Measurements from ENCODE around the gene NAMPT.

Gene NAMPT

GRCh38 chr7:106246902-106247711, 37.7 kb downstream of the NAMPT start:
- DNase-seq: peak; percentile 73 to 92
- Histone ChIP-seq H2BK5ac (ENCODE audit: low read depth, low read length, poor library complexity) (no peak overlapping the region), H2AK5ac (ENCODE audit: low read length) (no peak overlapping the region), H3K9me3 (ENCODE audit: insufficient read depth, low read depth, low read length) (no peaks in the 10 kb centered on the region), H2AFZ (ENCODE audit: insufficient read depth, low read length, poor library complexity) (no peak overlapping the region), H3K18ac (ENCODE audit: low read length) (no peak overlapping the region), H3K9ac (ENCODE audit: low read length) (no peak overlapping the region), H4K12ac (ENCODE audit: low read depth, low read length) (no peak overlapping the region), H3K23ac (ENCODE audit: low read length) (no peak overlapping the region), H3K14ac (ENCODE audit: low read length) (no peak overlapping the region), H3K4me1 (ENCODE audit: control insufficient read depth in 1 of 2, insufficient read depth in 2 of 2, low read length in 2 of 2) (no peaks in the 10 kb centered on the region), H3K36me3 (ENCODE audit: control insufficient read depth in 1 of 2, insufficient read depth in 2 of 2, low read length in 2 of 2) (peaks cover 0 to 7% of the 10 kb centered on the region in 2 experiments), H3K4ac (ENCODE audit: low read depth, low read length) (no peak overlapping the region), H3K79me2 (ENCODE audit: control insufficient read depth, insufficient read depth, low read length, poor library complexity) (no peaks in the 10 kb centered on the region), H2BK120ac (ENCODE audit: insufficient read depth, low read length, poor library complexity) (no peak overlapping the region), H2BK12ac (ENCODE audit: low read length) (no peak overlapping the region), H3K27me3 (ENCODE audit: insufficient read depth, low read length) (no peaks in the 10 kb centered on the region), H3K27ac (ENCODE audit: low read depth, low read length) (no peak overlapping the region), H3K4me2 (ENCODE audit: low read length) (no peak overlapping the region), H3K79me1 (ENCODE audit: low read length) (no peaks in the 10 kb centered on the region), H4K91ac (ENCODE audit: low read depth, low read length) (no peak overlapping the region), H4K8ac (ENCODE audit: low read depth, low read length) (no peak overlapping the region), H3K4me3 (ENCODE audit: low read depth, low read length) (no peak overlapping the region)
- WGBS (ENCODE audit: extremely low coverage, insufficient coverage, insufficient read length): no CpG with 5 or more reads among the region's 5 CpGs

DNA sequence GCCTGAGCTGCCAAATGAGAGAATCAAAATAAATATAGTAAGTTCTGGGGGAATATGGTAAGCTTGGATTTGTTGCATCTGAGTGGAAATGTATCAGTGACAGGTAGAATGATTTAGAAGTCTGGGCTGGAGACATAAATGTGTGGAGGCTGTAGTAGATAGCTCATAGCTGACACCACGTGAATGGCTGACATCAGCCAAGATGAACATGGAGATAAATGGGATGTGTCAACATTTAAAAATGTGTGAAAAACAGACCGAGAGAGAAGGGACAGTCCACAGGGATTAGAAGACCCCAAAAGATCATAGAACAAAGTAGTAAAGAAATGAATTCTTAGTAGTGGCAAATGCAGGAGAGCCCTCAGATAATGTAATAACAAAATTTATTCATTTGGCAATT, 40.9 kb downstream of the NAMPT start:
- Histone ChIP-seq H2AK5ac (ENCODE audit: low read length) (no peak overlapping the region), H4K12ac (ENCODE audit: low read depth, low read length) (no peak overlapping the region), H3K4me1 (ENCODE audit: control insufficient read depth in 1 of 2, insufficient read depth in 2 of 2, low read length in 2 of 2) (no peaks in the 10 kb centered on the region), H2AFZ (ENCODE audit: insufficient read depth, low read length, poor library complexity) (no peak overlapping the region), H3K79me1 (ENCODE audit: low read length) (no peaks in the 10 kb centered on the region), H3K18ac (ENCODE audit: low read length) (no peak overlapping the region), H2BK5ac (ENCODE audit: low read depth, low read length, poor library complexity) (no peak overlapping the region), H3K36me3 (ENCODE audit: control insufficient read depth in 1 of 2, insufficient read depth in 2 of 2, low read length in 2 of 2) (peaks cover 0 to 7% of the 10 kb centered on the region in 2 experiments), H3K27ac (ENCODE audit: low read depth, low read length) (no peak overlapping the region), H3K23ac (ENCODE audit: low read length) (no peak overlapping the region), H4K91ac (ENCODE audit: low read depth, low read length) (no peak overlapping the region), H3K9ac (ENCODE audit: low read length) (no peak overlapping the region), H2BK120ac (ENCODE audit: insufficient read depth, low read length, poor library complexity) (no peak overlapping the region), H3K14ac (ENCODE audit: low read length) (no peak overlapping the region), H3K27me3 (ENCODE audit: insufficient read depth, low read length) (no peaks in the 10 kb centered on the region), H3K4me3 (ENCODE audit: low read depth, low read length) (no peak overlapping the region), H4K8ac (ENCODE audit: low read depth, low read length) (no peak overlapping the region), H3K79me2 (ENCODE audit: control insufficient read depth, insufficient read depth, low read length, poor library complexity) (no peaks in the 10 kb centered on the region), H2BK12ac (ENCODE audit: low read length) (no peak overlapping the region), H3K4ac (ENCODE audit: low read depth, low read length) (no peak overlapping the region), H3K4me2 (ENCODE audit: low read length) (no peak overlapping the region), H3K9me3 (ENCODE audit: insufficient read depth, low read depth, low read length) (no peaks in the 10 kb centered on the region)
- peak; percentile 36 to 77 for DNase-seq
- no CpG with 5 or more reads among the region's 2 CpGs for WGBS (ENCODE audit: extremely low coverage, insufficient coverage, insufficient read length)

DNA sequence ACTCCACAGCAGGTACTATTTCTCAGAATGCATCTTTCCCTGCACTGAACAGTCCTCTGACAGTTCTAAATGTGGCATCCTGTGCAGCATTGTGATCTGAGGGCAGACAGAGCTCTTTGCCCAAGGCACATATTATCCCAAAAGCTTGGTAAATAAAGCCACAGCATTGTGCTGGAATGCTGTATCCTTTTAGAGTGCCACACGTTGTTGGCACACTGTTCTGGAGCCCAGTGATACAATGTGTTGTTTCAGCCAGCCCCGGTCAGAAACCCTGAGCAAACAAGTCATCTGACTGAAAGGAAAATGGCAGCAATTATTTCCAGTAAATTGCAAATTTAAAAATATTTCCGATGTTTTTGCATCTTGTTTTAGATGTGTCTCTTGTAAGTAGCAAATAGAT, 45.4 kb downstream of the NAMPT start:
- H3K79me2 ChIP-seq (ENCODE audit: control insufficient read depth, insufficient read depth, low read length, poor library complexity): no peaks in the 10 kb centered on the region
- H2BK120ac ChIP-seq (ENCODE audit: insufficient read depth, low read length, poor library complexity): no peak overlapping the region
- no CpG with 5 or more reads among the region's 3 CpGs for WGBS (ENCODE audit: extremely low coverage, insufficient coverage, insufficient read length)
- H3K9ac ChIP-seq (ENCODE audit: low read length): no peak overlapping the region
- no peak overlapping the region for H2BK12ac ChIP-seq (ENCODE audit: low read length)
- peak overlapping the region; percentile 10 for H3K23ac ChIP-seq (ENCODE audit: low read length)
- no peak overlapping the region for H4K91ac ChIP-seq (ENCODE audit: low read depth, low read length)
- no peaks in the 10 kb centered on the region for H3K79me1 ChIP-seq (ENCODE audit: low read length)
- no peak overlapping the region for H3K14ac ChIP-seq (ENCODE audit: low read length)
- H2AK5ac ChIP-seq (ENCODE audit: low read length): no peak overlapping the region
- DNase-seq: no peak
- H3K9me3 ChIP-seq (ENCODE audit: insufficient read depth, low read depth, low read length): no peaks in the 10 kb centered on the region
- H2AFZ ChIP-seq (ENCODE audit: insufficient read depth, low read length, poor library complexity): no peak overlapping the region
- no peaks in the 10 kb centered on the region for H3K27me3 ChIP-seq (ENCODE audit: insufficient read depth, low read length)
- no peak overlapping the region for H4K8ac ChIP-seq (ENCODE audit: low read depth, low read length)
- no peaks in the 10 kb centered on the region for H3K36me3 ChIP-seq (ENCODE audit: control insufficient read depth in 1 of 2, insufficient read depth in 2 of 2, low read length in 2 of 2)
- no peak overlapping the region for H3K27ac ChIP-seq (ENCODE audit: low read depth, low read length)
- H3K4ac ChIP-seq (ENCODE audit: low read depth, low read length): no peak overlapping the region
- H4K12ac ChIP-seq (ENCODE audit: low read depth, low read length): no peak overlapping the region
- H3K18ac ChIP-seq (ENCODE audit: low read length): no peak overlapping the region
- H2BK5ac ChIP-seq (ENCODE audit: low read depth, low read length, poor library complexity): no peak overlapping the region
- no peak overlapping the region for H3K4me3 ChIP-seq (ENCODE audit: low read depth, low read length)
- H3K4me2 ChIP-seq (ENCODE audit: low read length): no peak overlapping the region
- no peaks in the 10 kb centered on the region for H3K4me1 ChIP-seq (ENCODE audit: control insufficient read depth in 1 of 2, insufficient read depth in 2 of 2, low read length in 2 of 2)

- Histone ChIP-seq H3K9ac (ENCODE audit: low read length) (no peak overlapping the region), H3K23ac (ENCODE audit: low read length) (no peak overlapping the region), H3K4me3 (ENCODE audit: low read depth, low read length) (no peak overlapping the region), H4K8ac (ENCODE audit: low read depth, low read length) (no peak overlapping the region), H3K18ac (ENCODE audit: low read length) (no peak overlapping the region), H3K79me1 (ENCODE audit: low read length) (no peaks in the 10 kb centered on the region), H3K79me2 (ENCODE audit: control insufficient read depth, insufficient read depth, low read length, poor library complexity) (no peaks in the 10 kb centered on the region), H4K12ac (ENCODE audit: low read depth, low read length) (no peak overlapping the region), H3K27ac (ENCODE audit: low read depth, low read length) (no peak overlapping the region), H3K9me3 (ENCODE audit: insufficient read depth, low read depth, low read length) (no peaks in the 10 kb centered on the region), H3K36me3 (ENCODE audit: control insufficient read depth in 1 of 2, insufficient read depth in 2 of 2, low read length in 2 of 2) (no peaks in the 10 kb centered on the region), H2AFZ (ENCODE audit: insufficient read depth, low read length, poor library complexity) (no peak overlapping the region), H3K4me2 (ENCODE audit: low read length) (no peak overlapping the region), H3K4ac (ENCODE audit: low read depth, low read length) (no peak overlapping the region), H3K14ac (ENCODE audit: low read length) (no peak overlapping the region), H4K91ac (ENCODE audit: low read depth, low read length) (no peak overlapping the region), H2AK5ac (ENCODE audit: low read length) (no peak overlapping the region), H2BK120ac (ENCODE audit: insufficient read depth, low read length, poor library complexity) (no peak overlapping the region), H2BK5ac (ENCODE audit: low read depth, low read length, poor library complexity) (no peak overlapping the region), H2BK12ac (ENCODE audit: low read length) (no peak overlapping the region), H3K4me1 (ENCODE audit: control insufficient read depth in 1 of 2, insufficient read depth in 2 of 2, low read length in 2 of 2) (no peaks in the 10 kb centered on the region), H3K27me3 (ENCODE audit: insufficient read depth, low read length) (no peaks in the 10 kb centered on the region)
- DNase-seq: no peak
- no CpG with 5 or more reads among the region's 5 CpGs for WGBS (ENCODE audit: extremely low coverage, insufficient coverage, insufficient read length)
Observed at GRCh38 chr7:106238830-106239229, 46.0 kb downstream of the NAMPT start.
